H1 (cell line): Measurements from ENCODE around the gene FAM204A. TPM values are rescaled to one million over a fixed set of nuclear protein-coding genes. Genes with fewer than 3 reads are reported as not detected.

Experiments
- CTBP2 ChIP-seq: IDR thresholded peaks from 2 replicates; pipeline ENCODE4 v1.7.0; 2011; ENCODE audit warnings: borderline replicate concordance, mild to moderate bottlenecking, moderate library complexity, mixed read lengths, low read length; ENCODE audit not compliant: insufficient read depth, insufficient read length
- HDAC6 ChIP-seq: IDR thresholded peaks from one replicate; pipeline ENCODE4 v1.7.1; 2012; ENCODE audit warnings: low read depth, mild to moderate bottlenecking, inconsistent platforms, low read length, moderate library complexity
- KDM5A ChIP-seq: fragments of 200-600 bp; IDR thresholded peaks from 2 replicates; pipeline ENCODE4 v1.7.1; 2012; ENCODE audit warnings: mild to moderate bottlenecking, low read length, inconsistent platforms, mixed read lengths
- polyA plus RNA-seq, 7 experiments: library from polyadenylated mRNA; depleted of rRNA in 3 of 7; stranded (reverse) in 5 of 7; unstranded in 2 of 7; fragments of >200 nt in 5 of 7; fragments of 200-250 nt in 2 of 7; gene quantifications; 1 replicate in 5 of 7; 2 replicates in 1 of 7; 4 replicates in 1 of 7; pipeline versions ENCODE4 v1.2.1 to v1.2.3, GENCODE V29; 2011 to 2013; ENCODE audit warnings: missing spikeins in 2 of 7, mixed read lengths in 2 of 7
- total RNA-seq: library from RNA; stranded (reverse); fragmentation: NEBNext Ultra II Directional; extraction: Animal tissue kit (Norgen Biotek cat#: 25700); gene quantifications from 2 replicates; pipeline ENCODE4 v1.2.1, GENCODE V29; 2021

Gene FAM204A
- total and polyA plus RNA-seq, 2 of the 8 experiments (the other 6 are each of a cell fraction or from before 2014, with no cell fraction given): 4.9 to 37.4 TPM

DNA sequence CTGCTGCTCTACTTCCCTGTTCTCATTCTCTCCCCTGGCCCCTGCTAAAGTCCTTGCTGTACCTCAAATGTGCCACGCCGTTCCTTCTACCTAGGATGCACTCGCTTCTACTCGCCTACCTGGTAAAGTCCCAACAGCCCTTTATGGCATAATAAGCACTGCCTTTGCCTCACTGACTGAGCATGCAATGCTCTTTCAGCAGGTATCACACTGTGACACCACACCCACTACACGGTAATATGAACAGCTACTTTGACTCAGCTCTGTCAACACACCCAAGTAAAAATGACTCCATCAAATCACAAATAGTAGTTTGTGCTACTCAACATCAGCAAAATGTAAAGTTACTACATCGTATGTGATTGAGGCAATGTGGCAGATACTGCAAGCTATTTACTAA is 37.6 kb downstream of the FAM204A start (continued):
- TF ChIP-seq HDAC6 (no peak), CTBP2 (no peak), KDM5A (no peak)
